HTR-8/SVneo (cell line): ENCODE measurements around the gene PPA2.
"Not testable (repeated sequence)": the region's sequence is repeated elsewhere in the genome, so short reads cannot be mapped to it uniquely, and the experiment has no call there.

Source experiments
- DNase-seq: peaks from one replicate; pipeline ENCODE4 v3.0.0; 2011; ENCODE audit warnings: low spot score, mixed read lengths; ENCODE audit not compliant: insufficient read length
- FAIRE-seq: peaks from 2 replicates; lab custom pipeline; 2011; peaks lifted over from hg19 to GRCh38; lab: Jason Lieb, UNC

PPA2 gene

GRCh38 chr4:105473324-105474098, at the start of gene PPA2:
PPA2 (minus strand) TSS chr4:105474062; CDS start chr4:105474050, 12 bp downstream.
- DNase-seq (peak; percentile 30), FAIRE-seq (peak; percentile 13)

DNA sequence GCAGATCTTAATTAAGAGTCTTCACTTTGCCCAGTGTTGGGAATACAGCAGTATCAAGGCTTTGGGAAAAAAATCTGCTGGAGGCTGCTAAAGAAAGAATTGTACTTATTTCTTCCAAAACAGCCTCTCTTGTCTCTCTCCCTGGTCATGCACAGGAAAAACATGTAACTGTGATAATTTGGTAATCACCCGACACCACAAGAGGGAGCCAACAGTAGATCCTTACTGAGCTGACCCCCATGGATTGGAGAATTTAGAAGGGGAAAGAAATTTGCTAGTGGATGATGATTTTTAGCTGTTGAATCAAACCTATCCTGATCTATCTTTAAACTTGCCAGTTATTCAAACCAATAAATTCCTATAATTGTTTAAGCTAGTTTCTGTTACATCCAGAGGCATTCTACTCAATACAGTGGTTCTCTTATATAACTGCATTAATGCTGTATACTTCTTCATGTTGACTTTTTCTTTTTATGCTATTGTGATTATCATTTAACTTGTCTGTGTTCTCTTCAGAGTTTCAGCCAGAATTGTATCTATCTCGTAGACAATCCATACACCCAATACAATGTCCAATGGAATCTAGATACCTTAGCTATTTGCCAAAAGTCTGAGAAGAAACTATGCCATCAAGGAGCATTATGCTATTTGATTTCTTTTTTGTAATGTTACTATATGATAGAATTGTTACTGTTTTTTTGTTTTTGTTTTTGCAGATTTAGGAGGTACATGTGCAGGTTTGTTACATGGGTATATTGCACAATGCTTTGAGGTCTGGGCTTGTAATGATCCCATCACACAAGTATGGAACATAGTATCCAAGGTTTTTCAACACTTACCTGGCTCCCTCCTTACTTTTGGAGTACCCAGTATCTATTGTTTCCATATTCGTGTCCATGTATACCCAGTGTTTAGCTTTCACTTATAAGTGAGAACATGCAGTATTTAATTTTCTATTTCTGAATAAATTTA, 47.2 kb upstream of the PPA2 start:
- no peak for FAIRE-seq
- peak; percentile 14 for DNase-seq

DNA sequence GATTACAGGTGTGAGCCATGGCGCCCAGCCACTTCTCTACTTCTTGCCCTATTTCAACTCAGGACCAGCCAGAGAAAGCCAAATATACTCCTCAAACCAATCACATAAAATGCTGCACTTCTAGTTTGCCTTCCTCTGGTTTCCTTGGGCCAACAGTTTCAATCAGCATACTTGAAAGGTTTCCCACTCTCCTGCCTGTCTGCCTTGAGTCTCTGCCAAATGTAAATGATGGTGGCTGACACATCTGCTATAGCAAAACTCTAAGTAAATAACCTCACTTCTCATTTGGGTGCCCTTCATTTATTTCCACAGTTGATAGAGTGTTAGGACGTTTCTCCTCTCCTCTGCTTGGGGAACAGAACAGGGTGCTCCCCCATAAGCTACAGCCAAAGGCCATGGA, 36.4 kb upstream of the PPA2 start:
- DNase-seq = no peak
- FAIRE-seq = no peak

DNA sequence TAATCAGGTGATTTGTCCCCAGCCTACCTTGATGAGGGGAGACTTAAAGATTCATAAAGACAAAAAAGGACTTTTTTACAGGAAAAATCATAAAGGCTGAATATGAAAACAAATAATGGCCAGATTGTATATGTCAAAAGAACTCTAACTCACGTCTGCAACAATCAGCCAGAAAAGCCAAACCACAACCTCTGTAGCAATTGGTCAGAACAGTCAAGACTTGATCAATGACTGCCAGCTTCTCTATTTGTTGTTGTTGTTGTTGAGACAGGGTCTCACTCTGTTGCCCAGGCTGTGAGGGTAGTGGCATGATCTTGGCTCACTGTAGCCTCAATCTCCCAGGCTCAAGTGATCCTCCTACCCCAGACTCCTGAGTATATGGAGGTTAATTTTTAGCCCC, 35.9 kb upstream of the PPA2 start:
- FAIRE-seq (no peak), DNase-seq (no peak)

DNA sequence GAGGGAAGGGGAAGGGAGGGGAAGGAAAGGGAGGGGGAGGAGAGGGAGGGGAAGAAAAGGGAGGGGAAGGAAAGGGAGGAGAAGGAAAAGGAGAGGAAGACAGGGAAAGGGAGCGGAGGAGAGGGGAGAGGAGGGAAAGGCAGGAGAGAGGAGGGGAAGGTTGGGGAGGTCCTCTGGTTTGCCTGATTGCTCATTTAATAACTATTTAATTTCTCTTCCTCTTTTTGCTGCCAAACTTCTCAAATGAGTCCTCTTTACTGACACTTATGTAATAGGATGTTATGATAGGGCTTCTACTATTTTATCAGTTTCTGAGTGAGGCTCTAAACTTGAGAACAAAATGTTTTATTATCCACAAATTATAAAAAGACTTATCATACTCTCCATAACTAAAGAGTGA, 35.4 kb upstream of the PPA2 start:
- DNase-seq (no peak), FAIRE-seq (no peak)

DNA sequence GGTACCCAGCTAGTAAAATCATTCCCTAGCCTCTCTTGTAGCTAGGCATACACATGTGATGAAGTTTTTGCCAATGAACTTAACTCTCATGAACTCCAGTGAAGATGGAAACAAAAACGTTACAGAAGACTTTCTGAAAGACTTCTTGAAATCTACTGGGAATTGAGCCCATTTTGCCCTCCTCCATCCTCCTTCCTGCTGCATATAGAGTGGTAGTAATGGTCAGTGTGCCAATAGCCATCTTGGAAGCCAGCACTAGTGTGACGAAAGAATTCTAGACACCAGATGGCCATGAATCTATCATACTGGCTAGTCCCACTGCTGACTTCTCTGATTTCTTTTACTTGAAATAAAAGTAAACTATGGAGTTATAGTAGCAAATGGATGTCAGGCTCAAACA, 30.9 kb upstream of the PPA2 start:
- no peak for FAIRE-seq

DNA sequence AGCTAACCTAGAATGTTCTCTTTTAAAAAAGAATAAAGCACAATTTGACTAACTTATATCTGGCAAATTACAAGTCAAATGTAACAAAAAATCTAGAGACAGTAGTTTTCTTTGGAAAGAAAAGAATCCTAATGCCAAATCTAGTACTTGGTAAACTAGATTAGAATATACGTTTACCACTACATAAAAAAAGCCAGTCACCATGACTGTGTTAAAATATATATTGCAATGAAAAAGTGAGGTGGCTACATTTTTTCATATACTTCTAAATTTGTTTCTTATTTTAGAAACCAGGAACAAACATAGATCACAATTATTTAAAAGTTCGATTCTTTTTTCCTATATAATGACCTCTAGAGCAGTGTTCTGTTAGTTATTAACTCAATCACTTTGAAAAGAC, 29.6 kb upstream of the PPA2 start:
- no peak for DNase-seq
- no peak for FAIRE-seq

More for the DNA sequence above, 30.9 kb upstream of the PPA2 start:
- DNase-seq = no peak

GRCh38 chr4:105496899-105497298, 23.0 kb upstream of the PPA2 start:
- DNase-seq (no peak), FAIRE-seq (no peak)

GRCh38 chr4:105495667-105496066, 21.8 kb upstream of the PPA2 start:
- FAIRE-seq (no peak), DNase-seq (no peak)

DNA sequence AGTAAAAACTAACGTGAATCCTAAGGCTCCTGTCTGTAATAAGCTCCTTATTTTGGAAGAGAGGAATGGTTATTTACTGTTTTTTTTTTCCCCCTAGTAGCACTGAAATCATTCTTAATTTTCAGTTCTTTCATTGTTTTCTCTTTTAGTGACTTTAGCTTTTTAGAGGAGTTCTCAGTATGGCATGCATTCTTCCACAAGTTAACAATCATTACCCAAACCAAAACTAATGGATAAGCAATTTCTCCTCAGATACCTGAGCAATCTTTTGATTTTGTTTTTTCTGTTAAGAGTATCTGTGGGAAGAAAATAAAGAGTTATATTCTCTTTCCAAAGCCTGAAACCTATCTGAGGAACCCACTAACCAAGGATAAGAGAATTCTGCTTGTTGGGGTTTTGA, 16.7 kb upstream of the PPA2 start:
- FAIRE-seq = no peak

DNA sequence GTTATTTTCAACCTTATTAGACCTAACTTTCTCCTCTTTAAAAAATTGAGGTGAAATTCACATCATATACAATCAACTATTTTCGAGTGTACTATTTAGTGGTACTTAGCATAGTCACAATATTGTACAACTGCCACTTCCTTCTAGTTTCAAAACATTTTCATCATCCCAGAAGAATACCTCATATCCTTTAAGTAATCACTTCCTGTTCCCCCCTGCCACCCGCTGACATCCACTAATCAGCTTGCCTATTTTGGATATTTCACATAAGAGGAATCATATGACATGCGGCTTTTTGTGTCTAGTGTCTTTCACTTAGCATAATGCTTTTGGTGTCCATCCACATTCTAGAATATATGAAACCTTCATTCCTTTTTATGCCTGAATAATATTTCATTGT, 10.0 kb upstream of the PPA2 start:
- DNase-seq (no peak), FAIRE-seq (no peak)

More for the DNA sequence above, 16.7 kb upstream of the PPA2 start:
- no peak for DNase-seq

- DNase-seq (peak; percentile 68), FAIRE-seq (no peak)
These were observed 247 bp upstream of the PPA2 start for GRCh38 chr4:105474099-105474518.

DNA sequence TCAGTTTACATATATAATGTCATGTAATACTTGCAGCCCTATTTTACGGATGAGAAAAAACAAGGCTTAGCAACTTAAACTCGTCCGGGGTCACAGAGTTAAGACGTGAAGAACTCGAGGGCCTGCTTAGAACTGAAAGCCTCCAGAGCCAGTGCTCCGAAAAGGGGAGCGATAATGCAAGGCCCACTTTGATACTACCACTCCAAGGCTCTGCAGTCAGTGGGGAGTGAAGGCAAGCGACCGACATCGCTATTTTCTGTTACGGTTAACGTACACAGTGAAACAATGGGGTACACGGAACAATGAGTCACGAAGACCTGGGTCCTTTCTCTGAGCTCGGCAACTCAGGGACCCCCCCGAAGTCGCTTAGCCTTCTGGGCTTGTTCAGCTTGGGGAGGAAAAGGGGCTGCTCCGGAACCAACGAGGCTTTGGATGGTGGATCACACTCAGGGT, 965 bp downstream of the PPA2 start:
- FAIRE-seq (no peak), DNase-seq (peak; percentile 1)

DNA sequence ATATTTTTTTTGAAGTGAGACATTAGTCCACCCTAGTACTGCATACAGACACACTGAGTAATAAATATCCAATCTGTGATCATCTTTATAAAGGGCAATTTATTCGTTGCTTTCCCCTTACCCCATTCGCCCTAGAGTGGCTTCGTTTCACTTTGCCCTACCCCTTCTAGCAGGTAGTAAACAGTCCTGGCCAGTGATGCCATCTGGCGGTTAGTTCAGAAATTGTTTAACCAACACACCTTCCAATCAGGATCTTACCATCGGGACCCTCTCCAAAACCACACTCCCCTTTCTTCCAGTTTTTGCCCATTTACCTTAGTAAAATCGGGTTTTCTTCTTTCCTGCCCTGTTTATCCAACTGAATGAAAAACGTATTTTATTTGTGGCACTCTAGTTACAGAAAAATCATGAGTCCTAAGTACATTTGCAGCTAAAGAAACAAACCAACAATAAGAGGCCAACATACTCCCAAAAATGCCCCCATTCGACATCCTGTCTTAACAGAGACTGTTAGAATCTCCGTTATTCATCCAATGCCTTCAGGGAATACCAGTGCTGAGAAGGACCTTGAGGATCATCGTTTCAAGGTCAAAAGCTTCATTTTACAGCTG, 2.2 kb downstream of the PPA2 start:
- no peak for FAIRE-seq

DNA sequence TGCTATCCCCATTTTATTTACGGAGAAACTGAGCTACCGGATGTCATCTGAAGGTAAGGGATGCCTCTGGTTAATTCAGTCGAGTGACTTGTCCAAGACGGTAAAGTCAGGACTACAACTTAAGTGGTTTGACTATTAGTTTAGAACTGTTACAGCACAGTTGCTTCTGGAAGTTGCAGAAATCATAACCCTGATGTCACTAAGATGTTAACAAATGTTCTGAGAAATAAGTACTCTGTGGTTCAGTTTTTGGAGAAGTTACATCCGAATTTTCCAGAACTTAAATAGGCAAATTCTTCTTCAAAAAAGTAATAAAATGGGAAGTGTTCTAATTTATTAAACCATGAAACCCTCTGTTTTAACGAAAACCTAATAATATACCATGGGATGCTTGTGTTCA, 3.1 kb downstream of the PPA2 start:
- FAIRE-seq (no peak), DNase-seq (no peak)

More for the DNA sequence above, 2.2 kb downstream of the PPA2 start:
- peak; percentile 48 for DNase-seq

DNA sequence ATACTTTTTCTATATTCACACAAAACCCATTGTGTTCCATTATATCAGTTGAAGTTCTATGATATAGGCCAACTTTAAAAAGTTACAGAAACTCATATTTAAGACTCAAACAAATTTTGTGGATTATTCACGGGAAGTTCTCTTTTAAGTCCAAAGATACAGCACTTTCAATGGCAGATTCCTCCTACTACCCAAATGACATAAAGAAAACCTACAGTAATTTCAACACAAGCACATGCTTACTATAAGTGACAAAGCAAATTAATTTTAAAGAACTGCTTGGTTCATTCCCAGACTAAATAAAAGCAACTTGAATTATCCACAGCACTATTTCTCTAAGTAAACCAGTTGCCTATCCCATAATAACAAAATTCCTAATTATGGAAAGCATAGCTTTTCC, 4.1 kb downstream of the PPA2 start:
- DNase-seq (no peak), FAIRE-seq (no peak)

- no peak for DNase-seq
- FAIRE-seq = no peak
These were observed 7.3 kb downstream of the PPA2 start for GRCh38 chr4:105466580-105466979.

DNA sequence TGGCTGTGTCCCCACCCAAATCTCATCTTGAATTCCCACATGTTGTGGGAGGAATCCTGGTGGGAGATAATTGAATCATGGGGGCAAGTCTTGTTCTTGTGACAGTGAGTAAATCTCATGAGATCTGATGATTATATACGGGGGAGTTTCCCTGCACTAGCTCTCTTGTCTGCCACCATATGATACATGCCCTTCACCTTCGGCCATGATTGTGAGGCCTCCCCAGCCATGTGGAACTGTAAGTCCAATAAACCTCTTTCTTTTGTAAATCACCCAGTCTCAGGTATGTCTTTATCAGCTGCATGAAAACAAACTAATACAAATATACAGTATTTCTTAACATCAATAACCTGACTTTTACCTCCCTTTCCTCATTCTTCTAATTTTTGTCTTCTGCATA, 9.3 kb downstream of the PPA2 start:
- not testable (repeated sequence) for FAIRE-seq, DNase-seq

- FAIRE-seq (no peak), DNase-seq (no peak)
These were observed 11.3 kb downstream of the PPA2 start for GRCh38 chr4:105462576-105462975.

DNA sequence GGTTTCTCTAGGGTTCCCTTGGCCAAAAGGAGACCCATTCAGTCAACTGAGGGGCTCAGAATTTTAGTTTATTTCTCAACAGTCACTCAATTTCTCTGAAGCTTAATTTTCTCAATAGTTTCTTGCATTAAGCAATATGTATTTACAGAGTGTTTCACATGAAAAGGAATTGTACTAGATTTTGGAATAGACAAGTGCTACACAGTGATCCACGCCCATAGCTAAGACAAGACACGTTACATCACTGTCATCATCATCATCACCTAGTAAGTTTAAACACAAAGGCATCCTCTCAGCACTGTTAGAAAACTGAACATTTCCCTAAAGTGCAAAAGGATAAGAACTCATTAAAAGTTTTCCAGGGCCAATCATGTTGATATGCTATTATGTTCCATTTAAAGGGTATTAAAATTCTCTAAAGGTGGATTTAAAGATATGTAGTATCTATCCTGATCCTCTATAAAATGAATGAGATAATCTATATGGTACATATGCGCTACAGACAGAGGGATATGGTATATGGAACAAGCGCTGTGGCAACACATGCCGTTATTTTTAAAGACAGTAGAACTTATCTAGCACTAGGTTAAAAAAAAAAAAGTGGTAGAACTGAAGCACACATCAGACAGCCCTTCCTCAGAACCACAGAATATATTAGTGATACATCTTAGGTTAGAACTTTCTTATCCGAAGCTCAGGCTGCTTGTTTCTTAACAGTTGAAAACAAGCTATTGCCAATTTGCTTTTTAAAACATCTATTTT, 12.1 kb downstream of the PPA2 start:
- DNase-seq = no peak
- no peak for FAIRE-seq
